ENCODE data around the gene CHTF18.
"Not testable (repeated sequence)": the region's sequence is repeated elsewhere in the genome, so short reads cannot be mapped to it uniquely, and the experiment has no call there.

Gene CHTF18

GRCh38 chr16:836221-836620, 47.8 kb downstream of the CHTF18 start:
- Histone ChIP-seq H3K4me1 (ENCODE audit: control insufficient read depth, insufficient read depth, low read length) (no peaks in the 10 kb centered on the region), H3K36me3 (ENCODE audit: control insufficient read depth, insufficient read depth, low read length) (no peaks in the 10 kb centered on the region), H3K27ac (ENCODE audit: low read depth, low read length) (no peak overlapping the region), H3K4me3 (ENCODE audit: low read depth, low read length) (no peak overlapping the region), H3K9ac (ENCODE audit: low read depth, low read length) (no peak overlapping the region), H3K27me3 (ENCODE audit: control insufficient read depth, insufficient read depth, low read length) (no peaks in the 10 kb centered on the region), H3K9me3 (ENCODE audit: control insufficient read depth, insufficient read depth, low read length) (peaks cover 9% of the 10 kb centered on the region; the same call in 1 of the 2 replicates)

- H3K4me1 ChIP-seq (ENCODE audit: control insufficient read depth, insufficient read depth, low read length); H3K4me3 ChIP-seq (ENCODE audit: low read depth, low read length); H3K27me3 ChIP-seq (ENCODE audit: control insufficient read depth, insufficient read depth, low read length); H3K9me3 ChIP-seq (ENCODE audit: control insufficient read depth, insufficient read depth, low read length); H3K36me3 ChIP-seq (ENCODE audit: control insufficient read depth, insufficient read depth, low read length); H3K9ac ChIP-seq (ENCODE audit: low read depth, low read length); H3K27ac ChIP-seq (ENCODE audit: low read depth, low read length): not testable (repeated sequence)
Measured at GRCh38 chr16:836822-837221, 48.4 kb downstream of the CHTF18 start.

DNA sequence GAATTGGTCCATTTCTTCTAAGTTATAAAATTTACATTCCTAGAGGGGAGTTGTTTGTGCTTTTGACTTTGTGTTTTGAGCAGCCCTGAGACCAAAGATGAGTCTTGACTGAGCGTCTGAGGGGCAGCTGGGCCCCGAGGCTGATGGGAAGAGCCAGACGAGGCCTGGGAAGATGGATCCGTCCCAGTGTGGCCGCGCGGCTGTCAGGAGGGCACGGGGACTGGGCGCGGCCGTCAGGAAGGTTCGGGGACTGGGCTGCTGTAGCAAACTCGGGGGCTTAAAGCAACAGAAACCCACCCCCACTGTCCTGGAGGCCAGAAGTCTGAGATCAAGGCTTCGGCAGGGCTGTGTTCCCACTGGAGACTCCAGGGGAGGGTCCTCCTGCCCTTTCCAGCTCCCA, 50.3 kb downstream of the CHTF18 start:
- H3K27ac ChIP-seq (ENCODE audit: low read depth, low read length), result no peak overlapping the region
- no peaks in the 10 kb centered on the region for H3K36me3 ChIP-seq (ENCODE audit: control insufficient read depth, insufficient read depth, low read length)
- H3K9ac ChIP-seq (ENCODE audit: low read depth, low read length), result no peak overlapping the region
- no peaks in the 10 kb centered on the region for H3K27me3 ChIP-seq (ENCODE audit: control insufficient read depth, insufficient read depth, low read length)
- H3K4me1 ChIP-seq (ENCODE audit: control insufficient read depth, insufficient read depth, low read length), result no peaks in the 10 kb centered on the region
- H3K9me3 ChIP-seq (ENCODE audit: control insufficient read depth, insufficient read depth, low read length), result peaks cover 9% of the 10 kb centered on the region; the same call in 1 of the 2 replicates
- H3K4me3 ChIP-seq (ENCODE audit: low read depth, low read length), result no peak overlapping the region

DNA sequence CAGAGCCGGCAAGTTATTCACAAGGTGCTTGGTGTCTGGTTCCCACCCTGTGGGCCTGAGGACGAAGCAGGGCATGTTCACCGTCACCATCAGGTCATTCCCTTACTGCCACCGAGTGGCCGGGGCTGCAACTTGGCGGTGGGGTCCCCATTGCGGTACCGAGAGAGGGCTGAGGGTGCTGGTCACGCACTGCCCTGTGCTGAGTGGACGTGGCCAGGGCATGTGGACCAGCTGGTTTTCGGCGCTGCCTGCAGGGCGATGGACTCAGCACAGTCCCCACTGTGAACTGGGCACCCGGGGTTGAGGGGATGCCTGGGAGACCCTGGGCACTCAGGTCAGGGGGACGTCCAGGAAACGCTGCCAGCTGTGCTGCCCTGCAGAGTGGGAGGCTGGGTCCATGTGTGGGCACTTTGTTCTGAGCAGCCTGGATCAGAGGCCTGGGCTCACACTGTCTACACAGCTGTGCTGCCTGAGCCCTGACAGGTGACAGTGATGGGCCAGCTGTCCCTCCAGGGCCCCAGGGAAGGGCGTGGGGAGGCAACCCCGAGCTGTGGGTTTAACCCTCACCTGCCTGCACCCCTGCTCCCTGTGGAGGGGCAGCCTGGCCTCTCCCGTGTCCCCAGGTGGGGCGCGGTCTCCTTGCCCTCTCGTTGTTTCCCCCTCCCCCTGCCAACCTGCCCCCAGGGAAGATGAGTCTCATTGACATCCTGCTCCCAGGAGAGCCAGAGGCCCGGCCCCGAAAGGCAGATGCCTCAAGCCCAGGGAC, 51.4 kb downstream of the CHTF18 start:
- peaks cover 9% of the 10 kb centered on the region; the same call in 1 of the 2 replicates for H3K9me3 ChIP-seq (ENCODE audit: control insufficient read depth, insufficient read depth, low read length)
- no peaks in the 10 kb centered on the region for H3K27me3 ChIP-seq (ENCODE audit: control insufficient read depth, insufficient read depth, low read length)
- no peak overlapping the region for H3K4me3 ChIP-seq (ENCODE audit: low read depth, low read length)
- no peak overlapping the region for H3K27ac ChIP-seq (ENCODE audit: low read depth, low read length)
- H3K36me3 ChIP-seq (ENCODE audit: control insufficient read depth, insufficient read depth, low read length), result no peaks in the 10 kb centered on the region
- H3K9ac ChIP-seq (ENCODE audit: low read depth, low read length), result no peak overlapping the region
- no peaks in the 10 kb centered on the region for H3K4me1 ChIP-seq (ENCODE audit: control insufficient read depth, insufficient read depth, low read length)

DNA sequence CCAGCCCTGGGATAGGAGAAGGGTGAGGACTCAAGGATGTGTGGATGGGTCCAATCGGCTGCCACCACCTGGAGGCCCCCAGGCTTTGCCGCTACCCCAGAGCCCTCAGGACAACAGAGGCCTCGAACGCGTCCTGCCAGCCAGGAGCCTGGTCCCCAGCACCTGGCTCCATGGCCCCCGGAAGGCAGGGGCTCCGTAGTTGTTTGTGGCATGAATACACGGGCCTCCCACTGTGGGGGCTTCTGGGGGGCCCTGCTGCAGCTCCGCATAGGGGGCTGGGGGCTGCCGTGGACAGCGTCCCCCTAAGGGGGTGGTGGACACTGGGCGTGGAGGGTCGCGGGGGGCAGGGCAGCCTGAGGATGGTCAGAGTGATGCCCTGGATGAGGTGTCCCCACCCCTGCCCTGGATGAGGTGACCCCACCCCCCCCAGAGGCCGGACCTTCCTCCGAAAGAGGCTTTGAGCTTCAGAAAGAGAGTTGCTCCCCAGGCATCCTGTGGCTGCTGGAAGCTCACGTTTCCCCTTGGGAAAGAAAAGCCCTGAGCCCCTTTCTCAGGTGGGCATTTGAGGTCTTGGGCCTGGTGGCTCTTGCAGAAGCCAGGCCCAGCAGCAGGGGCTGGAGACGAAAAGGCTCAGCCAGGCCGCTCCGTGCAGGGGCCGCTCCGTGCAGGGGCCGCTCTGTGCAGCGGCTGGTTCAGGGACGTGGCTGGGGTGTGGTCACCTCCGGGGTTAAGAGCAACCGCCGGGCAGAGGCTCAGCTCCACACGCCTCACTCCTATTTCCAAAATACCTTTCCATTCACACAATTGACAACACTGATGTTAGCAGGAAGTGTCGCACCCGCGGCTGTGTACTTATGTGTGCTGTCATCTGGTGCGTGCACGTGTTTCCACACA, 52.4 kb downstream of the CHTF18 start:
- H3K36me3 ChIP-seq (ENCODE audit: control insufficient read depth, insufficient read depth, low read length), result no peaks in the 10 kb centered on the region
- no peak overlapping the region for H3K9ac ChIP-seq (ENCODE audit: low read depth, low read length)
- no peak overlapping the region for H3K4me3 ChIP-seq (ENCODE audit: low read depth, low read length)
- no peaks in the 10 kb centered on the region for H3K4me1 ChIP-seq (ENCODE audit: control insufficient read depth, insufficient read depth, low read length)
- H3K9me3 ChIP-seq (ENCODE audit: control insufficient read depth, insufficient read depth, low read length), result peaks cover 9% of the 10 kb centered on the region; the same call in 1 of the 2 replicates
- no peak overlapping the region for H3K27ac ChIP-seq (ENCODE audit: low read depth, low read length)
- H3K27me3 ChIP-seq (ENCODE audit: control insufficient read depth, insufficient read depth, low read length), result no peaks in the 10 kb centered on the region

GRCh38 chr16:841455-842060, 53.1 kb downstream of the CHTF18 start:
- Histone ChIP-seq H3K4me1 (ENCODE audit: control insufficient read depth, insufficient read depth, low read length) (no peaks in the 10 kb centered on the region), H3K4me3 (ENCODE audit: low read depth, low read length) (no peak overlapping the region), H3K36me3 (ENCODE audit: control insufficient read depth, insufficient read depth, low read length) (no peaks in the 10 kb centered on the region), H3K9ac (ENCODE audit: low read depth, low read length) (no peak overlapping the region), H3K9me3 (ENCODE audit: control insufficient read depth, insufficient read depth, low read length) (0 out of 2 replicates have a peak, but pooled peaks cover 3% of the 10 kb centered on the region), H3K27me3 (ENCODE audit: control insufficient read depth, insufficient read depth, low read length) (no peaks in the 10 kb centered on the region), H3K27ac (ENCODE audit: low read depth, low read length) (no peak overlapping the region)

DNA sequence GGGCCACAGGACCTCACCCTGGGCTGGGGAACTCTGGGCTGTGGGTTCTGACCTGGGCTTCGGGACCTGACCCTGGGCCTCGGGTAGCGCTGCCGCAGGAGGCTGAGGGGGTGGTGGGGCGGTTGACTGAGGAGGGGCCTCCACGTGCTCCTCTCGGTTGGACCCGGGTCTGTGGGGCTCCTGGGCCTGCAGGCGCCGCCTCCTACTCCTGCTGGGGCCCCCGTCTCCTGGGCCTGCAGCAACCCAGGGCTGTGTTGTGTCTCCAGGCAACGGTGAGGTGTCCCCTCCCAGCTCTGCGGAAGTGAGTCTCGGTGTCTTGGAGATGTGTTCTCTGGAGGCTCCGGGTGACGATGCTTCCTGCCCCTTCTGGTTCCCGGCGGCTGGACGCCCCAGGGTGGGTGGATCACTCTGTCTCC, 53.6 kb downstream of the CHTF18 start:
- no peak overlapping the region for H3K4me3 ChIP-seq (ENCODE audit: low read depth, low read length)
- H3K4me1 ChIP-seq (ENCODE audit: control insufficient read depth, insufficient read depth, low read length), result no peaks in the 10 kb centered on the region
- H3K27me3 ChIP-seq (ENCODE audit: control insufficient read depth, insufficient read depth, low read length), result no peaks in the 10 kb centered on the region
- no peaks in the 10 kb centered on the region; the same call in 1 of the 2 replicates for H3K9me3 ChIP-seq (ENCODE audit: control insufficient read depth, insufficient read depth, low read length)
- no peak overlapping the region for H3K9ac ChIP-seq (ENCODE audit: low read depth, low read length)
- H3K36me3 ChIP-seq (ENCODE audit: control insufficient read depth, insufficient read depth, low read length), result no peaks in the 10 kb centered on the region
- H3K27ac ChIP-seq (ENCODE audit: low read depth, low read length), result no peak overlapping the region

DNA sequence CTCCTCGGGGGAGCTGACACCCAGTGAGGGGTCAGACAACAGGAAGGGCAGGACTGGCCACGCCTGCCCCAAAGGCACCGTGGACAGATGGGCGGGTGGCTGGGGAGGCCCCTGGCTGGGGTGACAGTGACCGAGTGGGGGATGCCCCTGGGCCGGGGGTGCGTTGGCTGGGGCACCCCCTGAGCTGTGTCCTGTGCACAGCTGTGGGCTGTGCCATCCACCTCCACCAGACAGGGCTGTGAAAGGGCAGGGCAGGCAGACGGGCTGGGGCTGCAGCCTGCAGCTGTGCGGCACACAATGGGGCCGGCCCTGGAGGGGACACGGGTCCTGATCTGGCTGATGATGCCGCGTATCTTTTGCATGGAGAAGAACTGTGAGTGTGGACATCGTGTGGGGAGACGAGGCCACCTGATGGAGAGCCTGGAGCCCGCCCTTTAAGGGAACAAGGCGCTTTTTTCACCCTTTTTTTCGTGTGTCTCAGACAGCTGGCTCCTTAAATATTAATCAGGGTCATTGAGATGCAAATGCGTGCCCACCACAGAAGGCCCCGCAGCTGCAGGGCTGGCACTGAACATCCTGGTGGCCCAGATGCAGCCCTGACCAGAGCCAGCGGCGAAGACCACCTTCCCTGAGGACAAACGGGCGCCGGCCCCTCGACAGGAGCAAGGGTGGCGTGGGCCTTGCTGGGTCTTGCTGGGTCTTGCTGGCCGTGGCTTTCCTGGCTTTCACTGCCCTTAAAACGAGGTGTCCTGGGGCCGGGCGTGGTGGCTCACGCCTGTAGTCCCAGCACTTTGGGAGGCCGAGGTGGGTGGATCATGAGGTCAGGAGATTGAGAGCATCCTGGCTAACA, 54.5 kb downstream of the CHTF18 start:
- Histone ChIP-seq H3K9me3 (ENCODE audit: control insufficient read depth, insufficient read depth, low read length) (no peaks in the 10 kb centered on the region; the same call in 1 of the 2 replicates), H3K36me3 (ENCODE audit: control insufficient read depth, insufficient read depth, low read length) (no peaks in the 10 kb centered on the region), H3K9ac (ENCODE audit: low read depth, low read length) (no peak overlapping the region), H3K27me3 (ENCODE audit: control insufficient read depth, insufficient read depth, low read length) (no peaks in the 10 kb centered on the region), H3K4me3 (ENCODE audit: low read depth, low read length) (no peak overlapping the region), H3K4me1 (ENCODE audit: control insufficient read depth, insufficient read depth, low read length) (no peaks in the 10 kb centered on the region), H3K27ac (ENCODE audit: low read depth, low read length) (no peak overlapping the region)

DNA sequence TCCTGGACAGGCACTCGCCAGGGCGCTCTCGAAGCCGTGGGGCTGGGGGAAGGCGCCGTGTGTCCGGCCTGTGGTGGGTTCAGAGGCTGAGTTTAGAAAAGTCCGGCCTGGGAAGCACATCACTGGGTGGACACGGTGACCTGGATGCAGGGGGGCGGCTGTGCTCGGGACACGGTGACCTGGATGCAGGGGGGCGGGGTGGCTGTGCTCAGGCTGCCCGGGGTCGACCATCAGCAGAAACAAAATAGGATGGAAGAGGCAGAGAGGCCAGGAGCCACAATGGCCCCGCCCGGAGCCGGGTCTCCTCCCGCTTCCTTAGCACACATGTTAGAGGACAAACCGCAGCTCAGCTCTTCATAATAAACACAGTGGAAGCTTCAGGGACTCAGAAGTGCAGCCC, 55.4 kb downstream of the CHTF18 start:
- Histone ChIP-seq H3K4me3 (ENCODE audit: low read depth, low read length) (no peak overlapping the region), H3K9ac (ENCODE audit: low read depth, low read length) (no peak overlapping the region), H3K9me3 (ENCODE audit: control insufficient read depth, insufficient read depth, low read length) (peaks cover 7% of the 10 kb centered on the region), H3K4me1 (ENCODE audit: control insufficient read depth, insufficient read depth, low read length) (no peaks in the 10 kb centered on the region), H3K36me3 (ENCODE audit: control insufficient read depth, insufficient read depth, low read length) (no peaks in the 10 kb centered on the region), H3K27me3 (ENCODE audit: control insufficient read depth, insufficient read depth, low read length) (no peaks in the 10 kb centered on the region), H3K27ac (ENCODE audit: low read depth, low read length) (no peak overlapping the region)

DNA sequence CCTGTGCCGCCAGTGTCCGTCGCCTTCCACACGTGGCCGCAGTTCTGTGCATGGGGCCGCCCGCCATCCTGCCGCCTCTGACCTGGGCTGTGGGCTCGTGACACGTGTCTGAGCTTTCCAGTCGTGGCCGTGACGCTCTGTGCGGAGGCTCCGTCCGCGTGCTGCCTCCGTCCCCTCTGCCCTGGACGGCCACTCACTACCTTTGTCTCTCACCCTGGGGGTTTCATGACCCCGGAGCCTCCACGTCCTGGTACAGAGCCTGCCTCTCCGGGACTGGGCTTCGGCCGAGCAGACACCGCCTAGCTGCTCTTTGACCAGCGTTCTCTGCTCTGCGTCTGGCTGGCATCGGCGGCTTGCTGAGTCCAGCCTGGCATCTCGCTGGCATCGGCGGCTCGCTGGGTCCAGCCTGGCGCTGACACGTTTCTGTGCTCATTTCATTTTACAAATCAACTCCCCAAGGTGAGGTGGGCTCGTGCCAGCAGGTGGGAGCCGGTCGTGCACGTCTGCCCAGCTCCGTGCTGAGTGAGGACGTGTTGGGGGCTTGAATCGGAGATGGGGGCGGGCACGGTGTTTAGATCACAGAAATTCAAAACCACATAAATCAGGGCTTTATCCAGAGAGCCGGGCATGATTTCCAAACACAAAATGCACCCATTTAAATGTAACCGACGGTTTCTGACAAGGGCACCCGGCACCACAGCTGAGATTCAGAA, 56.4 kb downstream of the CHTF18 start:
- Histone ChIP-seq H3K27me3 (ENCODE audit: control insufficient read depth, insufficient read depth, low read length) (no peaks in the 10 kb centered on the region), H3K9ac (ENCODE audit: low read depth, low read length) (no peak overlapping the region), H3K36me3 (ENCODE audit: control insufficient read depth, insufficient read depth, low read length) (no peaks in the 10 kb centered on the region), H3K4me3 (ENCODE audit: low read depth, low read length) (no peak overlapping the region), H3K9me3 (ENCODE audit: control insufficient read depth, insufficient read depth, low read length) (peaks cover 16% of the 10 kb centered on the region), H3K4me1 (ENCODE audit: control insufficient read depth, insufficient read depth, low read length) (no peaks in the 10 kb centered on the region), H3K27ac (ENCODE audit: low read depth, low read length) (no peak overlapping the region)

Data from HUES48 (cell line).